GM21367 (cell line): ENCODE measurements around the gene ANKFN1.

ENCODE experiments used
- ATAC-seq: cut with Tn5 transposase; IDR thresholded peaks from one replicate; pipeline ENCODE4 v1.9.1; 2021; ENCODE audit not compliant: unreplicated experiment

Gene ANKFN1

DNA sequence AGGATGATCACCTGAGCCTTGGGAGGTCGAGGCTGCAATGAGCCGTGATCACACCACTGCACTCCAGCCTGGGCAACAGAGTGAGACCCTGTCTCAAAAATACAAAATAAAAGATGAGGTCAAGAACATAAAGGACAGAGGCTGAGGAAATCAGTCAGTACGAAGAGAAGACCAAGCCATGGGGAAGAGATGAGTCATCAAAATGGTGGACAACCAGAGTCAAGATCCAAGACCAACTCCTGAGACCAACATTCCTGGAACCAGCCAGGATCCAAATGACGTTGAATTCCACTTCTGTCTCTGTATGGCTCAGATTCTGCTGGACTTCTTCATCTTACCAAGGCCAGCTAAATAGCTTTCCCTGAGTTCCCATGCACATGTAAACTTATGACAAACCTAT, 395.4 kb downstream of the ANKFN1 start:
- no peak for ATAC-seq

DNA sequence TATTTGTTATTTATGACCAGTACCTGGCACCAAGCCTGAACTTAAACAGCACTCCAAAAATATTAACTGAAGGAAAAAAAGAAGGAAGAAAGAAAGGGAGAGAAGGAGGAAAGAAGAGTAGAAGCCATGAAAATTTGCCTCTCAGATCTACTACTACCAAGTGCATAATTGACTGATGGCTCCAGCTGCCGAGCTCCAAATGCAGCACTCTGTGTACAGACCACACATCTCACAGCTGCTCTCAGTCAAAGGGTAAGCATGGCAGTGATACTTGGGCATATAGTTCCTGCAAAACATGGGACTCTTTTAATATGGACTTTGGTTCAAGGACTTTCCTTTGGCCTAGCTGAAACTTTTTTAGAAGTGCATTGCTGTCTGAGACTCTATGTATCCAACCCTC, 396.2 kb downstream of the ANKFN1 start:
- no peak for ATAC-seq

DNA sequence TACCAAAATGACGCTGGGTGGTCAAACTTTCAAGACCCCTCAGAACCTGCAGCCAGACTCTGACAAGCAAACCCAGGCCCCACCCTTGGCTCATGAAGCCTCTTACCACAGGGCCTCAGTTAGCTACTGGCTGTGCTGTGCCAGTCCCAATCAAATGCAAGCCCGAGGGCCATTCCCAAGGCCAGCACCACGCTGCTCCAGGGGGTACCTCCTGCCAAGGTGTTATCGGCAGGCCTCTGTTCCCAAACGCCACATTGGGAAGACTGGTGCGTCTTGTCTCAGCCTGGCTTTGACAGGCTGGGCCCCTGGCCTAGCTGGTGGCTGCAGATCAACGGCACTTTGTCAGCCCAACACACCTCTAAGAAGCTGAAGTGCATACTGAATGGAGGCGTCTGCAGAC, 404.4 kb downstream of the ANKFN1 start:
- ATAC-seq: no peak

DNA sequence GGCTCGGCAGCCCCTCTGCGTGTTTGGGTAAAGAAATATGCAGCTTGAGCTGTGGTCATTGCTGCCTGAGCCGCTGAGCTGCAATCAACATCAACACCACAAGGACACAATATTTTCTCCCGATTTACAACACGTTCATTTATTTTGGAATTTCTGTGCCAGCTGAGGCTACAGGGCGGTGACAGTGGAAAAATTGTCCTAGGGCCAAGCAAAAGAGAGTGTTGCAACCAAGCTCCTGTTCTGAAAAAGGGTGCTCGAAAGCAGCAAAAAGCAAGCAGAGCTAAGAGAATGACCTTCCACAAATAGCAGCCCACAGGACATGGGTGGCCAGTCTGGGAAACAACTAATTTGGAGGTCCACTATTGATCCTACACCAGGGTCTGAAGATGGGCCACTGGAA, 404.8 kb downstream of the ANKFN1 start:
- no peak for ATAC-seq
